C1 segment of cervical spinal cord (tissue), 14 donors: Measurements from ENCODE around the gene SLC9A7.
A peak's percentile ranks its signal among the peaks of the same experiment; 100 is the strongest.

ENCODE experiments used
- DNase-seq, 14 donors: peaks; one replicate each; lab custom pipeline; 2025; lab: John Stamatoyannopoulos, UW

SLC9A7 gene

DNA sequence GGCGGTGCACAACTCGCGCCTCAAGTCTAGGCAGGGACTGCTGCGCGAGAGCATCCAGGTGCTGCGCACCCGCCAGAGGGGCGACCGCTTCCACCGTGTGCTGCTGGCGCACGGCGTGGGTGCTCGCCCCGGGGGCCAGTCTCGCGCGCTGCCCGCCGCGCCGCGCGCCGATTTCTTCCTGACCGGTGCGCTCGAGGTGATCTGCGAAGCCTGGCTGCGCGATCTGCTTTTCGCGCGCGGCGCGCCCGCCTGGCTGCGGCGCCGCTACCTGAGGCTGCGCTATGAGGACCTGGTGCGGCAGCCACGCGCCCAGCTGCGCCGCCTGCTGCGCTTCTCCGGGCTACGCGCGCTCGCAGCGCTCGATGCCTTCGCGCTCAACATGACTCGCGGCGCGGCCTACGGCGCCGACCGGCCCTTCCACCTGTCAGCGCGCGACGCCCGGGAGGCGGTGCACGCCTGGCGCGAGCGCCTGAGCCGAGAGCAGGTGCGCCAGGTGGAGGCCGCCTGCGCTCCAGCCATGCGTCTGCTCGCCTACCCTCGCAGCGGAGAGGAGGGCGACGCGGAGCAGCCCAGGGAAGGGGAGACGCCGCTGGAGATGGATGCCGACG, 184.0 kb downstream of the SLC9A7 start:
- no peak for DNase-seq

DNA sequence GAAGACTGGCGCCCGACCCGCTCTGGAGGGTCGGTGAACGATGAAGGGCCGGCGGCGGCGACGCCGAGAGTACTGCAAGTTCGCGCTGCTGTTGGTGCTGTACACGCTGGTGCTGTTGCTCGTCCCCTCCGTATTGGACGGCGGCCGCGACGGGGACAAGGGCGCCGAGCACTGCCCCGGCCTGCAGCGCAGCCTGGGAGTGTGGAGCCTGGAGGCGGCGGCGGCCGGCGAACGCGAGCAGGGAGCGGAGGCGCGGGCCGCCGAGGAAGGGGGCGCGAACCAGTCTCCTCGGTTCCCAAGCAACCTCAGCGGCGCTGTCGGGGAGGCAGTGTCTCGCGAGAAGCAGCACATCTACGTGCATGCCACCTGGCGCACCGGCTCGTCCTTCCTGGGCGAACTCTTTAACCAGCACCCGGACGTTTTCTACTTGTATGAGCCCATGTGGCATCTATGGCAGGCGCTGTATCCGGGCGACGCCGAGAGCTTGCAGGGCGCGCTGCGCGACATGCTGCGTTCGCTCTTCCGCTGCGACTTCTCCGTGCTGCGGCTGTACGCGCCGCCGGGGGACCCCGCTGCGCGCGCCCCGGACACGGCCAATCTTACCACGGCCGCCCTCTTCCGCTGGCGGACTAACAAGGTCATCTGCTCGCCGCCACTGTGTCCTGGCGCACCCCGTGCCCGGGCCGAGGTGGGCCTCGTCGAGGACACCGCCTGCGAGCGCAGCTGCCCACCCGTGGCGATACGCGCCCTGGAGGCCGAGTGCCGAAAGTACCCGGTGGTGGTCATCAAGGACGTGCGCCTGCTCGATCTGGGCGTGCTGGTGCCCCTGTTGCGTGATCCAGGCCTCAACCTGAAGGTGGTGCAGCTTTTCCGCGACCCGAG, 184.8 kb downstream of the SLC9A7 start:
- peak in 1 of 14 donors; percentile 22 for DNase-seq

DNA sequence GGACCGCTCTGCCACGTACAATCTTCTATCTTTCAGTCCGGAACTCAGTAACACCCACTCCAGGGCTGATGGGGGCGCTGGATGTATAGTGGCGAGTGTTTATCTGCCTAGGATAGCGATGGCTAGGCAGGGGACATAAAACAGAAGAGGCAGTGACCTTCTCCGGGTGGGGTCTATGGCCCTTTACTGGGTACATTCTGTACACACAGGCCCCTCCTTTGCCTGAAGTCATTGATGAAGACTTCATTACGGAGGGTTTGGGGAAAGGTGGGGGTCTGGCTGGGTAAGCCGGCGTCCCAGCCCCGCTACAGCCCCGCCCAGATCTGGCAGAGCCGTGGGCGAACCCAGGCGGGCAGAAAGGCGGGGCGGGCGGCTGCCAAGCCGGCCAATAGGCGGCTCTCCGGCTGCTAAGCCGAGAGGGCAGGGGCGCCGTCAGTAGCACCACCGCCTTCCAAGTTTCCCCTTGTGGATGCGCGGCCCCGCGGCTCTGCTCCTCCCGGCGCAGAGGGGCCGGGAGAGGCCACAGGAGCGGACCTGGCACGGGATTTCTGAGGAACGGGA, 185.5 kb downstream of the SLC9A7 start, which contains the start of gene CHST7:
TSS of gene CHST7 (plus strand) at position 435 of the 561 bp plus-strand sequence. CDS start 167 bp downstream, outside the sequence.
- DNase-seq: peak in 10 of 14 donors; percentile 3 to 61 (median 34)

DNA sequence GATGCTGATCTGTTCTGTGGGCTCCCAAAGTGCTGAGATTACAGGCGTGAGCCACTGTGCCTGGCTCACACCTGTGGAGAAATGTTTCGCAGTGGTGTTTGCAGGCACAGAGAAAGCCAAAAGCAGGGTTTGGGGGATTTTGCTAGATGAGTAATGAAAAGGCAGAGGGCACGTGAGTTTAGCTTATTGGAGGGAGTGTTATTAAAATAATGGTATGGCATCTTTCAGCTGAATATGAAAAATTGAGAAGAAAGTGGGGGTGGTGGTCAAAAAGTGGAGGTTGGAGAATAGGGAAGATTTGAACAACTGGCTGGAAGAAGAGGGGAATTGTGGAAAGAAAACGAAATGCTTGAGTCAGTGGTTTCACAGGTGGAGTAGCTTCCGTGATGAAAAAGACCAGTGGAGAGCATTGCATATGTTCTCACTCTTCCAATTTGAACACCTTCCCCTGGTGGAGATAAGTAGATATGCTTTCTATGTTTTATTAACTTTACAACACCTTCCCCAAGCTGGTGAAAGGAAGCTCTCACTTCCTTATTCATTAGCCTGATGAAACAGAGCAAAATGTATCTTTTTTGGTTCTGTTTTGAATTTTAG, 186.5 kb downstream of the SLC9A7 start:
- DNase-seq: no peak

DNA sequence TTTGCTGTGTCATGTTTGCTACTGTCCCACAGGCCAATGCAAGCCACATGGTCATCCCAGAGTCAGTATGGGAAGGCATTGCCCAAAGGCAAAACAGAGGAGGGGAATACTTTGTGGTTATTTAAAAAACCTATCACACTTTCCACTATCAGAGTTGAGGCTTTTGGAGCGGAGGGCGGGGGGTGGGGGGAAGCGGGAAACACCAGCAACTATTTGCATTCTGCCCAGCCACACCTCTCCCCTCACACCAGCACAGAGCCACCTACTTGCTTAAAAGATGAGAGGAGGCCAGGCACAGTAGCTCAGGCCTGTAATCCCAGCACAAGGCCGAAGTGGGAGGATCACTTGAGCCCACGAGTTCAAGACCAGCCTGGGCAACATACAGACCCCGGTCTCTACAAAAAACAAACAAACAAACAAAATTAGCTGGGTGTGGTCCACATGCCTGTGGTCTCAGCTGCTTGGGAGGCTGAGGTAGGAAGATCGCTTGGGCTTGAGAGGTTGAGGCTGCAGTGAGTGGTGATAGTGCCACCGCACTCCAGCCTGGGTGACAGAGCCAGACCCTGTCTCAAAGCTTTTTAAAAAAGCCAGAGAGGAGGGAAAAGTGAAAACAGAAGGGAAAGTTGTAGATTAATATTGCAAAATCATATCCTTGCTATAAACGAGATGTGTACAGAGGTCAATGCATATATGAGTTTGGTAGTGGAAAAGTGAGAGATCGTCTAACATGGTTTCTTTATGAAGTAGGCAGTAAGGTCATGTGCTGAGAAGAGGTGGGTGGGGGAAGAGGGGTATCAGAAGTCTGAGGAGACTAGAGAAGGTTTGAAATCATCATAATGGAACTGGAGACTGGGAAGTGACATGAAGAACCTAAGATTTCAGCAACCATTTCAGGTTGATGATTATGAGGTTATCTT, 187.2 kb downstream of the SLC9A7 start:
- DNase-seq: no peak

DNA sequence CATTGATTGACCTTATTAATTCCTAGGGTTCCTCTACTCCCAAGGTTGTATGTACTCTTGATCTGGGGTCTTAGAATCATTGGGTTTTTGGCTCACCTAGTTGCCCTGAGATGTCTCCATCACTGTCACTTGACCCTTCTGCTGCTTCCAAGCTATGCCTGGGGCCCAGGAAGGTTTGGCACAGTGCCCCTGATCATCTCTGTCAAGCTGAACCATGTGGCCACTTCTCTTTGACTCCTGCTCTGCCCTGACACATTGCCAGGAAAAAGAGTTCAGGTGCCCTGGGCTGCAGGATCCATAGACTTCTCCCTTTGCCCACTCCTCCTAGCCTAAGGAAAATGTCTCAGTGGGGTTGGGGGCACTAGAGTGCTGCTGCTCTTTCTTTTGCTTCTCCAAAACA, 189.3 kb downstream of the SLC9A7 start:
- DNase-seq: no peak

DNA sequence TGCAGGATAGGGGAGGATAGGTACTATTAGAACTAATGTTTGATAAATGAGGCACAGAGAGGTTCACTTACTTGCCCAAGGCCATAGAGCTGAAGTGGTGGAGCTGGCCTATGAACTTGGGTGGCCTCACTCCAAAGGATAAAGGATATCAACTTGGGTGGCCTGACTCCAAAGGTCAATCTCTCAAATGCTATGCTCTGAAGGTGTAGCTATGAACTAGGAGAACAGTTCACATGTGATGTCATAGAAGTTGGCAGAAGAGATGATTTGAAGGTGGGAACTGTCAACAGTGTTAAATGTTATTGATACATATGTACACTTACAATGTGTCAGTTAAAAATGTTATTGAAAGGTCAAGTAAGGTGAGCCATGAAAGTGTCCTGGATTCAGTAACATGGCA, 191.5 kb downstream of the SLC9A7 start:
- DNase-seq: no peak

DNA sequence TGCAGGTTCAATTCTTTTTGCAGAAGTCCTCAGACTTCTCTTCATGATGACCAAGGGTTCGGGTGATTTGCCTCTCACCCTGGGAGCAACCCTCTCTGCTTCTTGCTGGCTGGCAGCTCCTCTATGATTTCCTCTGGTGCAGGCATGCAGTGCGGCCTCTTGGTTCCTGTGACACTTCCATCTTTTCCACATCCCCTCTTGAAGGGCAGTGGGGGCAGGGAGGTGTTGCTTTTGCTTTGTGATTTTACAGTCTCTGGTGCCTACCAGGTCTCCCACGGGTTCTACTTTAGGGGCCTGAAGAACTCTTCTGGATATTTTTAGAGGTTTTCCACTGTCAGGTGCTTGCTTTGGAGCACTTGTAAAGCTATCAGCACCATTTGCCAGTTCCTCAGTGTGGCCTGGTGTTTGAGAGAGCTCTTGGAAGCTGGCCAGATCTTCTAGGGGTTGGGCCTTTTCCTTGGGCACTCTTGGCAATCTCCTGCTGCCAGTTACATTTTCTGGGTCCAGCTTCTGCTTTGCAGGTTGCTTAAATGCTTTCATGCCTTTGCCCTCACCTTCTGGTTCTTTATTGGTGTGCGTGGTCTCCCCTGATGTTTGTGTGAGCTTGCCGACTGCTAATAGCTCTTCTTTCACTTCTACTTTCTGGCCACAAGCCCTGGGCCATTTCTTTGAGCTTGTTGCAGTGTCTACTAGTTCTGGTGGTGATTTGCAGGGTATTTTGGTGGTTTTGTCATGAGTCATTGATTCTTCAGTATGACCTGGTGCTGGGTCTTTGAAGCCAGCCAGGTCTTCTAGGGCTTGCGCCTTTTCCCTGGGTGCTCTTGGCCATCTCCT, 196.9 kb downstream of the SLC9A7 start:
- DNase-seq: peak in 2 of 14 donors; percentile 13 to 31

DNA sequence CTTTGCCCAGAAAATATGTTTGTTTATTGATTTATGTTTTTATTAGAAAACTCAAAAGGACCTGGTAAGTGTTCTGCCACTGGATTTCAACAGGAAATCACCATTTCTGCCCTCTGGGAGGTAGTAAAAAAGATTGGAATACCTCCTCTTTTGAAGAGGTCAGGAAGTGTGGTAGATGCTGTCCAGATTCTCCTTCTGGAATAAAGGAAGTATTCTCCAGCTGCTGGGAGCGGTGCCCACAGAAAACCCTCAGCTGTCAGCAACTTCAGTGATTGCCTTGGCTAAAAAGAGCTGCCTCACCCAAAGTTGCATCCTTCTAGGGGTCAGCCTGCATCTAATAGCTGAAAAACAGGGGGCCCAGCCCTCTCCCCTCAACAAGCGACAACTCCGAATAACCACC, 199.9 kb downstream of the SLC9A7 start:
- no peak for DNase-seq

DNA sequence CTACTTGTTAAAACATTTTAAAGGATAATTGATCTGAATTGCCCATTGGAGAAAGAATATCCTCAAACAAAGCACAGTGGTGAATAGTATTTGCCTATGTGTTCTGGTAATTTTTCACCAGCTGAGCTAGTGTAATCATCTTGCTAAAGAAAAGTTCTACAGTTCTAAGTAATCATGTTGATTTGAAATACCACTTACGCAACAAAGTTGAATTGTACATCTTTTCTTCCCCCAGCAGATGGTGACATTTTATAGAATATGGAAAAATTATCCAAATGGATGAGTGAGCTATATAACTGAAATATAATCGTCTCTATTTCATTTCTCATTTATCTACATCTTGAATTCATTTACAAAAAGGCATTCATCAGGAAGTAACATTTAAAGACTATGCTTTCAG, 204.0 kb downstream of the SLC9A7 start:
- no peak for DNase-seq

DNA sequence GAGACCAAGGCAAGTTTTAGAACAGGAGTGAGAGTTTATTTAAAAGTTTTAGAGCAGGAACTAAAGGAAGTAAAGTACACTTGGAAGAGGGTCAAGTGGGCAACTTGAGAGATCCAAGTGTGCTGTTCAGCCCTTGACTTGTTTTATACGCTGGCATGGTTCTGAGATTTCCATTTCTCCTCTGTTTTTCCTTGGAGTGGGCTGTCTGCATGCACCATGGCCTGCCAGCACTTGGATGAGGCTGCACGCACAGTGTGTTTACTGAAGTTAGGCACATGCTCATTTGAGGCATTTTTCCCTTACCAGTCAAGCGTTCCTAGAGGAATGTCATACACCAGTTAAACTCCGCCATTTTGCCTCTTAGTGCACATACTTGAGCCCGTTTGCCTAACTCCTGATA, 205.0 kb downstream of the SLC9A7 start:
- DNase-seq: no peak

DNA sequence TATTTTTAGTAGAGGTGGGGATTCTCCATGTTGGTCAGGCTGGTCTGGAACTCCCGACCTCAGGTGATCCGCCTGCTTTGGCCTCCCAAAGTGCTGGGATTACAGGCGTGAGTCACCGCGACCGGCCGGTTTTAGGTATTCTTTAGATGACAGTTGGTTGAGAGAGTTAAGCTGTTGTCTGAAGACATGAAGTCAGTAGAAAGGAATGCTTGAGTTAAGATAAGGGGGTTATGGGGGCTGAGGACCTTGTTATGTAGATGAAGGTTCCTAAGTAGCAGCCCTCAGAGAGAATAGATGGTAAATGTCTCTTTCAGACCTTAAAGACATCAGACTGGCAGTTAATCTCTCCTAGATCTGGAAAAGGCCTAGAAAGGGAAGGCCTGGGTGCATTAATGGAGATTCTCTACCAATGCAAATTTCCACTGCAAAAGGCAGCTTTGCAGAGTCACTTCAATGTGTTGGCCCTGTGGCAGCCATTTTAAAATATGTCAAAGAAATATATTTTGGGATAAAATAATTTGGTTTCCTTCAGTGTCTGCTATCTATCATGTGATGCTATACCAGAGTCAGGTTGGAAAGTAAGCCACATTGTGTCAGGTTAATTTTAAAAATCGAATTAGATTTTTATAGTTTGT, 207.3 kb downstream of the SLC9A7 start:
- DNase-seq: no peak

DNA sequence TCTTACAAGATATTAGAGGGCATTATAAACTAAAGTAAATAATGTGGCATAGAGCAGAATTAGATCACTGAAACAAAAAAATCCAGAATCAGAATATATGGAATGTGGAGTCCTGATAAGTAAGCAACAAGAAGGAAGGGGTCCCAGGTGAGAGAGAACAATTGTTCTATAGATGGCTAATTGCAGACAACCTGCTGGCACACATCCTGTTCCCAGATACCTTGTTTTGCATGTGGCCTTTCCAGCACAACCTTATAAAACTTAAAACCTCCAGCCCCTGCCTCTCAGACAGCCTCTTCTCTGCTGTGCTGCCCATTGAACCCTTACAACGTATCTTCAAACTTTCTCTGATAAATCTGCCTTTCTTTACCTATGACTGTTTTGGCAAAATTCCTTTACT, 209.0 kb downstream of the SLC9A7 start:
- DNase-seq: no peak
